ENCODE data around the gene NDUFV2.
"Not testable (repeated sequence)": the region's sequence is repeated elsewhere in the genome, so short reads cannot be mapped to it uniquely, and the experiment has no call there.

NDUFV2 gene

GRCh38 chr18:9157806-9158205 lies 55.3 kb downstream of the NDUFV2 start:
- DNase-seq, result no peak

DNA sequence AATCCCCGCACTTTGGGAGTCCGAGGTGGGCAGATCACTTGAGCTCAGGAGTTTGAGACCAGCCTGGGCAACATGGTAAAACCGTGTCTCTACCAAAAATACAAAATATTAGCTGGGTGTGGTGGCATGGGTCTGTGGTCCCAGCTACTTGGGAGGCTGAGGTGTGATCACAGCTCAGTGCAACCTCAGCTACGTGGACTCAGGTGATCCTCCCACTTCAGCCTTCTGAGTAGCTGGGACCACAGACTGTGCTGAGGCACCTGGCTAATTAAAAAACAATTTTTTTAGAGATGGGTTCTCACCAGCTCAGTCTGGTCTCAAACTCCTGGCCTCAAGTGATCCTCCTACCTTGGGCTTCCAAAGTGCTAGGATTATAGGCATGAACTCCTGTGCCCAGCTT lies 57.5 kb downstream of the NDUFV2 start:
- no peak for DNase-seq

GRCh38 chr18:9162663-9163062 lies 60.2 kb downstream of the NDUFV2 start:
- not testable (repeated sequence) for DNase-seq

- not testable (repeated sequence) for DNase-seq
Measured at GRCh38 chr18:9164149-9164548, 61.6 kb downstream of the NDUFV2 start.

- not testable (repeated sequence) for DNase-seq
Measured at GRCh38 chr18:9165883-9166282, 63.4 kb downstream of the NDUFV2 start.

DNA sequence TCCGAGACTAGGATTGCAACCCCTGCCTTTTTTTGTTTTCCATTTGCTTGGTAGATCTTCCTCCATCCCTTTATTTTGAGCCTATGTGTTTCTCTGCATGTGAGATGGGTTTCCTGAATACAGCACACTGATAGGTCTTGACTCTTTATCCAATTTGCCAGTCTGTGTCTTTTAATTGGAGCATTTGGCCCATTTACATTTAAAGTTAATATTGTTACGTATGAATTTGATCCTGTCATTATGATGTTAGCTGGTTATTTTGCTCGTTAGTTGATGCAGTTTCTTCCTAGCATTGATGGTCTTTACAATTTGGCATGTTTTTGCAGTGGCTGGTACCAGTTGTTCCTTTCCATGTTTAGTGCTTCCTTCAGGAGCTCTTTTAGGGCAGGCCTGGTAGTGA lies 67.0 kb downstream of the NDUFV2 start:
- DNase-seq, result not testable (repeated sequence)

DNA sequence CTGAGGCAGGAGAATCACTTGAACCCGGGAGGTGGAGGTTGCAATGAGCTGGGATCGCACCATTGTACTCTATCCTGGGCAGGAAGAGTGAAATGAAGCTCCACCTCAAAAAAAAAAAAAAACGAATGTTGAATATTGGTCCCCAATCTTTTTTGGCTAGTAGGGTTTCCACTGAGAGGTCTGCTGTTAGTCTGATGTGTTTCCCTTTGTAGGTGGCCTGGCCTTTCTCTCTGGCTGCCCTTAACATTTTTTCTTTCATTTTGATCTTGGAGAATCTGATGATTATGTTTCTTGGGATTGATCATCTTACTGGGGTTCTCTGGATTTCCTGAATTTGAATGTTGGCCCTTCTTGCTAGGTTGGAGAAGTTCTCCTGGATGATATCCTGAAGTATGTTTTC lies 69.4 kb downstream of the NDUFV2 start:
- DNase-seq, result not testable (repeated sequence)

- DNase-seq, result no peak
Measured at GRCh38 chr18:9172506-9173127, 70.1 kb downstream of the NDUFV2 start.

GRCh38 chr18:9173770-9174233 lies 71.3 kb downstream of the NDUFV2 start:
- no peak for DNase-seq

DNA sequence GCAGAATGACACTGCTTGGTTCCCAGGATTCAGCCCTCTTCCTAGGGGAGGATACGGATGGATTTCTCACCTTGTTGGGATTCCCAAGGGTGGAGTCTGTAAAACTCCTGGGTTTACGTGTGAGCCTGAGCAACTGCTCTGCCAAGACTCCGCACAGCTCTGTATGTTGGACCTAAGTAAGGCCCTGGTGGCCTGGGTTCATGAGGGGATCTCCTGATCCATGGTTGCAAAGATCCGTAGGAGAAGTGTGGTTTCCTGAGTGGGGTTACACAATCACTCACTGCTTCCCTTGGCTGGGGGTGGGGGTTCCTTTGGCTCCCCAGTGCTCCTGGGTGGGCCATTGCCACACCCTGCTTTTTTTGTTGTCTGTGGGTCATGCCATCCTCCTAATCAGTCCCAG lies 71.8 kb downstream of the NDUFV2 start:
- no peak for DNase-seq

DNA sequence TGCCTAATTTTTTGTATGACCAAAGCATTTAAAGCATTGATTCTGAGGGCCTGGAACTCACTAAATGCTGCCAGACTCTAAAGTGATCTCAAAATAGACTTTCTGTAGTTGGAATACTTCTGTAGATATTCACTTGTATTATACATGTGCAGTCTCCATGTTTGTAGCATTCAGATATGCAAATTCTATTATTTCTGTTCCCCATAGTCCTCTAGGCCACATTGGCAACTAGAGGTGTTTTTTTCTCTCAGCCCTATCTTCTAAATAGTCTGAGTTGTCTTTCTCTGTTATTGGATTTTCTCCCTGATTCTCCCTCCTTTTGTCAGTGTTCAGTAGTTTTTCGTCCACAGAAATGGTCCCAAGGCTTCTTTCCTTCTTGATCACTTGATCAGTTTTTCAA lies 72.6 kb downstream of the NDUFV2 start:
- DNase-seq, result no peak

- no peak for DNase-seq
Measured at GRCh38 chr18:9177031-9177430, 74.5 kb downstream of the NDUFV2 start.

- DNase-seq, result no peak
Measured at GRCh38 chr18:9177466-9177865, 75.0 kb downstream of the NDUFV2 start.

- DNase-seq, result no peak
Measured at GRCh38 chr18:9178557-9178956, 76.1 kb downstream of the NDUFV2 start.

DNA sequence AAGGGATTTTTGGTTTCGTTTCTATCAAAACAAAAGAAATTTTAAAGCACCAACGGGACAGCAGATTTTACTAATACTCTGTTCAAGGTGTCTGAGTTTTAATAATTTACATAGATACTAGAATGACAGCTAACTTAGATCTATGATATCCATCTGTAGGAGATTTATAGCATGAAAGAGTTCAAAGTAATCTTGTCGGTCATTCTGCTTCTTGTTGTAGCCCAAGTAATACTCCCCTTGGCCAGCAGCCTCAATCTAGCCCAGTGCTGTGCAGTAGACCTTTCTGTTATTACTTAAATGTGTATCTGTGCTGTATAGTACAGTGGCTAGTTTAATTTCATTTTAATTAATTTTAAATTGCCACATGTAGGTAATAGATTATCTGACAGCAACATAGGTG lies 78.8 kb downstream of the NDUFV2 start:
- no peak for DNase-seq

GRCh38 chr18:9182852-9183399 lies 80.4 kb downstream of the NDUFV2 start:
- no peak for DNase-seq

All from central memory CD4-positive, alpha-beta T cell (primary cell).